Stimulated activated CD4-positive, alpha-beta T cell treated with anti-CD3 and anti-CD28 coated beads, TNF-alpha, amount 100 ng/mL, for 24 hours (primary cell): ENCODE measurements around the gene RPS21.
"Not testable (repeated sequence)": the region's sequence is repeated elsewhere in the genome, so short reads cannot be mapped to it uniquely, and the experiment has no call there.

Experiments
- DNase-seq, 3 experiments: peaks; one replicate each; pipeline ENCODE4 v3.0.0-alpha.2; 2020; ENCODE audit warnings: low read depth in 3 of 3

Gene RPS21

DNA sequence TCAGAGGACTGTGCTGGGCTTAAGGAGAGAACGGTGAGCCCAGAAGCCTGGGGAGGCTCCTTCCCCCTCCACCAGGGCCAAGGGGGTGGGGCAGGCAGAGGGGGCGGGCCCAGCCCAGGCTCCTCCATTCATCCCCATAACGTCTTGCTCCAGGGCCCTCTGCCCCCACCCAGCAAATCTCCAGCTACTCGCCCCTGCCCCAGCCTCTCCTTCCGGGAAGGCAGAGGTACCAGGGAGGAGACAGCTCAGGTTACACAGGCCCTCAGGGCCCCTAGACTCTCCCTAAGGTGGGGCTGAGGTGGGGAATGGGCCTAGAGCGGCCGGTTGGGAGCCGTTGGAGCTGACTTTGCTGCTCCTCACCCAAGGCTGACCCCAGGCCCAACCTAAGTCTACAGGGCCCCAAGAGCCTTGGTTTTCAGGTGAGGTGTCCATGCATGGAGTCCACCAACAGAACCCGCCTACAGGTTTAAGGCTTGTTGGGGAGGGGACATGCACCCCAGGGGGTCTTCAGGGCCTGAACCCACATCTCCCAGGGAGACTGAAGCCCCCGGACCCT, 21.0 kb upstream of the RPS21 start:
- DNase-seq: no peak

DNA sequence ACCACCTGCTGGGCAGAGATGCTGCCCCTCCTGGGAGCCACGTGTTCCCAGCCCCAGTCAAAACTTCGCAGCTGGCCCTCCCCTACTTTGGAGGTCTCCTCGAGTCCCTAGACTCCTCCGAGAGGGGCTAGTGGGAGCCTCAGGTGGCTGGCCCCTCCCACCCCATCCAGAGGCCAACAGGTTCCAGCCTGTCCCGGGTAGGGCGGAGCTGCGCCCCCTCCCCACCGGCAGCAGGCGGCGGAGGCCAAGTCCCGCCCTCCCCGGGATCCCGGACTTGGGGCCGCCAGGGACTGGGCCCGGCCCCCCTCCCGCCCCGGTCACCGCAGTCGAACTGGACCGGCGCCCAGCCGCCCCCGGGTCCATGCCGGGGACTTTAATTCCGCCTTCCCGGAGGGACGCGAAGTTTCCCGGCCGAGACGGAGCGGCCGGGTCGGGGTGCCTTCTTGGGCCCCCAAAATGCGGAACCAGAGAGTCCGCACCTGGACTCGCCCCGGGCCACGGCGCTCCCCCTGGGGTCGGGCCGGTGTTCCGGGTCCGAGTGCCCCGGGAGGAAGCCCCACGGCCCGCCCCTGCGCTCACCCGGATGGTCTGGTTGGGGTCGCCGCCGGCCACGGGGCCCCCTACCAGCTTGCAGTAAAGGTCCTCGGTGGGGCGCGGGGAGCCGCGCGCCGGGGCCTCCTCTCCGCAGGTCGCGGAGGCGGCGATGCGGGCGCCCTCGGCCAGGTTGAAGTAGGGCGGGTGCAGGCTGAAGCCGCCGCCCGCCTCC, 20.4 kb upstream of the RPS21 start:
- DNase-seq: no peak

DNA sequence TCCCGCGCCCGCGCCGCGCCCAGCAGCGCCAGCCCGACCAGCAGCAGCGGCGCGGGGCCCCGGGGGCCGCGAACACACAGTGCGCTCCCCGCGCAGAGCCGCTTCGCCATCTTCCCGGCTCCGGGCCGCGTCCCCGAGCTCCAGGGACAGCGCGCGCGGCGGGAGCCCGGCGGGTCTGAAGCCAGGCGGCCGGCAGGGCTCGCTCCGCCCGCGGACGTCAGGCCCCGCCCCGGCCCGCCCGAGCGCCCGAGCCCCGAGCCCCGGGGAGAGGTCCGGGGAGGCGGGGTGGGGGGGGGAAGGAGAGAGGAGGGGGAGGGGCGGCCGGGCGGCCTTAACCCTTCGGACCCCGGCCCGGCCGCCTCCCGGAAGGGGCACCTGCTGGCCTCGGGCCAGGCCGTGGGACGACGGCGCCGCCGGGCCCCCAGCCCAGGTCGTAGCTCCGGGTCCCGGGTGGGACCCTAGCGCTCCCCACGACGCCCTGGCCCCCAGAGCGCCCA, 19.7 kb upstream of the RPS21 start, which contains the start of gene LAMA5:
Gene LAMA5 (minus strand): TSS at position 177 of the 497 bp plus-strand sequence. CDS start 67 bp downstream, at position 110.
- DNase-seq: no peak

DNA sequence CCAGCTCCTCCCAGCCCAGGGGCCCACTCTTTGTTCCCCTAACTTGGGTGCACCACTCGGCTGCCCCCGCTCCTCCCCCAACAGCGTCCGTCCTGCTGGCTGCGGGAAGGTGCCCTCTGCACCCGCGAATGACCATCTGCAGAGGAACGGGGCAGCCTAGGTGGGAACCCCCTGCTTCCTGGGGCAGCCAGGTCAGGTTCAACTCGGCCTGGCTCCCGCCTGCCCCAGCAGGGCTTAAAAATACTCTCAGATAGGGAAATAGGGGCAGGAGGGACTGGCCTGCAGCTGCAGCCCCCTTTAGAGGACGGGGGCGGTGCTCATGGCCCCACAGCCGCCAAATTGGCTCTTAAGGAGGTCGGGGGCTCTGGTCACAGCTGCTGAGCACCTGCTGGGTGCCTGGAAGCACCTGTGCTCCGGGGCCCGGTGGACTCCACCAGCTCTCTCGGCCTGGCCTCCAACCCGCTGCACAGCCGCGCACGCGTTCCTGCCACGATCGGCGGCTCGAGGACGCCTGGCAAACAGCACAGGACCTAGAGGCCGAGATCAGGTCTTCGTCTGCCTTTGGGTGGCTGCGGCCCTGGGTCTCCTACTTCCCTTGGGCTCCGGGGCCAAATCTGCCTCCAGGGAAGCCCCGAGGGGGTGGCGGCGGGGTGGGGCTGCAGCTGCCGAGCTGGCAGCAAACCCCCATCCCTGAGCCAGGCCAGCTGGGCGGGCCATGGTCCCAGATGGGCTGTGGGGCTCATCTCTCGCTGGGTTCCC, 19.1 kb upstream of the RPS21 start:
- no peak for DNase-seq

DNA sequence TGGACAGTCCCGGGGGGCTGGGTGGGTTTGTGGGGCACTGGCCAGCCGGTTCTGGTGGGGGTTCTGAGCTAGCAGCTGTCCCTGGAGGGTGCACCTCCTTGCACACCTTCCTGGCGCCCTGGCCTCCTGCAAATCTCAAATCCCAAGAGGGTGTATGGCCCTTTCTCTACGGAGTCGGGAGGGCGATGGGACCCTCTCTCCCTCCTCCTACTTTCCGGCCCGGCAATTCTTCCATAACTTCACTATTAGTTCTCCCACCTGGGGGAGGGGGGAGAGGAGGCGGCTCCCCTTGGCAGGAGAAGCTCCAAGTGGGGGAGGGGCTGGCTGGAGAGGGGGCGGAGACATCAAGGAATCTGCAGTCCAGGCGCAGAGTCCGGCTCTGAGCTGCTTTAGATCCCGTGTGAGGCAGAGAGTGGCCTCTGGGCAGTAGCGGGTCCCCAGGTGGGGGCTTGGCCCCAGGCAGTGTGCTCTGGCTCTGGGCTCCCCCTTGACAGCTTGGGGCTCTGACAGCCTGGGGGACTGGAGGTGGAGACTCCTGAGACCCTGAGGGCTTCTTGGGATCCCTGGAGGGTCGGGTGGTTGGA, 18.4 kb upstream of the RPS21 start:
- DNase-seq: no peak

DNA sequence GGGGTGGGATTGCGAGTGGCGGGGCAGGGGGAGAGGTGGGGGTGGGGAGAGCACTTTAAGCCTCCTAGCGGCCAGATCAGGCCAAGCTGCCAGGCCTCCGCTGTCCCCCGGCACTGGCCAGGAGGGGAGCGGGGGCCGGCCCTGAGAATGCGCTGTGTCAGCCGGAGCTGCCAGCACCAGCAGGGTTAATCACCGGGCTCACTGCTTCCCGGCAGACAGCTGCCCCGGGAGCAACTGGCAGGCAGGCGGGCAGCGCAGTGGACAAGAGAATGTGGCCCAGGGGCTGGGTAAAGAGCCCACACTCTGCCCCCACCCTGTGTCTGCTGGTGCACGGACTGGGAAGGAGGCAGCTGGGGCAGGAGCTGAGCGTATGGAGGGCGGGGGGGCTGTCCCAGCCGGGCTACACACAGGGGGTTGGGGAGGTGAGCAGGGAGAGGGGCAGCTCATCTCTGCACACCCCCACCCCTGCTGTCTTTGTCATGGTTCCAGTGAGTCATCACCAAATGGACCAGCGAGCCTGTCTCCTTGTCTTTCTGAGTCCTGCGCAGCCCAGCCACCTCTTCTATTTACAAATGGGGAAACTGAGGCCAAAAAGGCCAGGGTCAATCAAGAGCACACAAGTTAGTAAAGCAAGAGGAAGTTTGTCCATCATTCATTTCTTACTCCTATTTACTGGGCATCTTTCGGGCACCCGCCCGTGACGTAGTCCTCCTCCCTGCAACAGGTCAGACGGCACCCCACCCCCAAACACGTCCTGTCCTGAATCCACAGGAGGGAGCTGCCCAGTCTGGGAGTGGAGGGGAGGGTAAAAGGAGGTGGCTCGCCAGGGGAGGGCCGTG, 17.7 kb upstream of the RPS21 start:
- DNase-seq: no peak

DNA sequence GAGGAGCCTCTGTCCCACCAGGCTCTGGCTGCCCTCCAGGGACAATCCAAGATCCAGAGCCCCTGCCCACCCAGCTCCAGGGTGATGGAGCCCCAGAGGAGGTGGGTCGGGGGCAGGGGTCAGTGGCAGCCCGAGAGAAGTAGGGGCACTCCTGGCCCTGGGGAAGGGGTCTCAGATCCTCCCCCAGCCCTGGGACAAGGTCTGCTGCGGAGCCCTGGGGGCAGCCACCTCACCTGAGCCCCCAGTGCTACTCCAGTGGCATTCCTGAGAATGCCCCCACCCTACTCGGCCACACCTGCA, 17.1 kb upstream of the RPS21 start:
- no peak for DNase-seq

DNA sequence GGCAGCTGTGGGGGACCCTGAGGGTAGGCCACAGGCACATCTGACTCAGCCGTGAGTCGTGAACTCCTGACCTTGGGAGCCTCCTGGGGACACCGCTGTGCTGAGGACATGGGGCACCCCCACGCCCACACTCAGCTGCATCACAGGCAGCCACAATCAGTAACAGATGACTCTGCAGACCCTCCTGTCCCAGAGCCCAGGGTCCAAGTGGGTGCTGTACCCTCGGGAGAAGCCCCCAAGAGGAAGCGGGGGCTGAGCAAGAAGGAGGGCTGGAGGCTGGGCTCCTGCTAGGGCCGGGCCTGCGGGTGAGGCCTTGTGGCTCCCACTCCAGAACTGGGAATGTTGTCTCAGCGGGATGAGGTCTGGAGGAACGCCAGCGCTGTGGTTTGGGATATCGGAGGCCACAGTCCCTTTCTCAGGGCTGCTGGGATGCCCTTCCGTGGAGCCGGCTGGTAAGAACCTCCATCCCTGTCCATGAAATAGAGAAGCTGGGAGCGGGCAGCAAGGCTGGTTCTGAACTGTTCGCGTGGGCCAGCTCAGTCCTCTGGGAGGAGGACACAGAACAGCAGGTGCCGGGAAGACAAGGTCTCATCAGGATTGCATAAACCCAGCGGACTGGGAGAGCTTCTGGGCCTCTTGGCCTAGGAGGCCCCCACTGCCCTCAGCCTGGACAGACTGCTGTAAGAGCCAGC, 16.6 kb upstream of the RPS21 start:
- peak in 1 of 3 experiments; percentile 47 for DNase-seq

DNA sequence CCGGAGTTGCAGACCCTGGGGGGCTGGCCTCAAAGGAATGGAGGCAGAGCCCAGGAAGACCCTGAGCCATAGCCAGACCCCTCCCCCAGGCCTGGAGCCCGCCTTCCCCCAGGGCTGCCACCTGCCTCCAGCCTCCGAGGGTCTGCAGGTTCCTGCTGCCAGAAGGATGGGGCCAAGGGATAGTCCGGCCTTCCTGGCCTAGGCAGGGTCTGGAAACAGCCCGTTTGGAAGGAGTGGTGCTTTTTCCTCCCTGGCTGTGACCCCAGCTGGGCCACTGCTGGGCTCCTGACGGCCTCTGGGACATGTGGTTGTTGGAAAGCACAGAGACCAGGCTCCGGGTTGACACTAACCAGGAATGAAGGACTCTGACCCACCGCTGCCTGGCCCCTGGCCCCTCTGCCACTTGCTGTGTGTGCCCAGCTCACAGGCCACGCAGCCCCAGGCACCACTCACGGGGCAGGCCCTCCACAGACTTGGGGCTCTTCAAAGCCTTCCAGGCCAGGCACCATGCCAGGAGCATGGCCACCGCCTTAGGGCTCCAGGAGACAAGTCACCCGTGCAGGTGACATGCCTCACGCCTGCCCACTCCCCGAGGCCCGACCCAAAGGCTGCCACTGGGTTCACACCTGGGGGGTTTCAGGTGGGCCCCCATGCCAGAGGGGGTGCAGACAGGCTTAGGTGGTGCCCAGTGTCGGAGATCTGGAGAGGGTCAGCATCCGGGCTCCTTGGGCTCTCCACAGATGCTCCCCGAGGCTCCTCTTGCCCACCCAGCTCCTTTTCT, 15.9 kb upstream of the RPS21 start:
- DNase-seq: no peak

DNA sequence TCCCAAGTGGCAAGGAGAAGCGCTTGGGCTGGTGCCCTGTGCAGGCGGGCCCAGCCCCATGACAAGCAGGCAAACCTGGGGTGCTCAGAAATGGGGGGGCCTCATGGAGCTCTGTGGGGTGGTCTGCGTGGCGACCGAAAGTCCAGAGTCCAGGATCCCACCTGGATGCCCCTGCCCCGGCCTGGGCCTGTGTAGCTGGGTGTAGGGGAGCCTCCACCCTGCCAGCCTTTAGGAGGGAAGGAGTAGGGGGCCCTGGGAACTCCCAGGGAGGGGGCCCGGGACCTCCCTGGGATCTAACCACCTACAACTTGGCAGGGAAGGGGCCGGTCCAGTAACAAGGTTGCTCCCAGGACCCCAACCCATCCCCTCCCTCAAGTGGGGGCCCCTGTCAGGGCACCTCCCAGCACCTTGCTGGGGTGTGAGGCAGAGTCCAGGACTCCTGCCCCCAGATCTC, 15.3 kb upstream of the RPS21 start:
- DNase-seq: no peak

DNA sequence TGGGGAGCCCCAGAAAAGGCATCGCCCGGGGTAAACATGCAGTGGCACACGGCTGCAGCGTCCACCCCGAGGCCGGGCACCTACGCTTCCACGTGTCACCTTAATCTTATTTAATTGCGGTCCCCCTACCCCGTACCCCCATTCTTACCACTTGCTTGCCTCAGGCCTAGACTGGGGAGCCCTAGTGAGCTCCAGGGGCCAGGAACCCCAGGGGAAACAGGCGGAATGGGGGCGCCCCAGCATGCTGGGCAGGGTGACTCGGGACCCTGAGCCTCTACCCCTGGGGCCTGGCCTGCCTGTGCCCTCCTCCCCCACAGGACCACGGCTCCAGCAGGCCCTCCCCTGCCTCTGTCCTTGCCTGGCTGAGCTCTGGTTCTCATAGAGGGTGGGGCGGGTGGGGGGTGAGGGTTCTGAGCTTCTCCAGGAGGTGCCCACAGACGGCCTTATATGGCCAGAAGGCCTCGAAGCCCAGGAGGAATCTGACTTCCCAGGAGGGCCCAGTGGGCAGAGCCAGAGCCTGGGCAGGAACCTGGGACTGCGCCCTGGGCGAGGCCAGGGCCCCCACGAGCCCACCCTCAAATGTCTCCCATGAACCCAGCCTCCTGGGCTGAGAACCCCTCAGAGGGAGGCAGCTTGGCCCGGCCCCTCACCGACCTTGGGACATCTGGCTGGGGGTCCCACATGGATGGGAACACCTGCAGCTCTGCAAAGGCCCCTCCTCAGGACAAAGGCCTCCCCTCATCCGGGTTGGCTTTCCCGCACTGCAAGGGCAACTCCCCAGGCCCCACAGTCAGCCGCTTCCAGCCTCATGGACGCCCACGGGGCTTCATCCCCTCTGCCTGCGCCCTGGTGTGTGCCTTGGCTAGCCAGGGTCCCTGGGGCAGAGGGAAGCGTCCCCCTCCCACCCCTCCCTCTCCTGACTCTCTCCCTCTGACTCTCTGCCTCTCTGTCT, 14.6 kb upstream of the RPS21 start:
- DNase-seq: no peak

DNA sequence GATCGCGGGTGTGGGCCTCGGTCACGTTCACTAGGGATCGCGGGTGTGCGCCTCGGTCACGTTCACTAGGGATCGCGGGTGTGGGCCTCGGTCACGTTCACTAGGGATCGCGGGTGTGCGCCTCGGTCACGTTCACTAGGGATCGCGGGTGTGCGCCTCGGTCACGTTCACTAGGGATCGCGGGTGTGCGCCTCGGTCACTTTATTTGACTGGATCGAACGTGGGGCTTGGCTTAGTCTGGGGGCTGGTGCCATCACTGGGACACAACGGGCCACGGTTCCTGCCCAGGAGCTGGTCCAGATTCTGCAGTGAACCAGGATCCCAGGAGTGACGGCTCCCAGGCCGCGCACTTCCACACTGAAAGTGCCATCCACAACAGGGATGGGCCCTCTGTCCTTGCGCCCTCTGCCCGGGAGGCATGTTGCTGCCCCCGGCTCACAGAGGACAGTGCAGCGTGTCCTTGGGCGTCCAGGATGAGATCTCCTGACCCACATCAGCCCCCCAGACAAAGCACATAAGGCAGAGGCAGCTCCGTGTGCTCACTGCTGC, 13.2 kb upstream of the RPS21 start:
- DNase-seq: not testable (repeated sequence)

DNA sequence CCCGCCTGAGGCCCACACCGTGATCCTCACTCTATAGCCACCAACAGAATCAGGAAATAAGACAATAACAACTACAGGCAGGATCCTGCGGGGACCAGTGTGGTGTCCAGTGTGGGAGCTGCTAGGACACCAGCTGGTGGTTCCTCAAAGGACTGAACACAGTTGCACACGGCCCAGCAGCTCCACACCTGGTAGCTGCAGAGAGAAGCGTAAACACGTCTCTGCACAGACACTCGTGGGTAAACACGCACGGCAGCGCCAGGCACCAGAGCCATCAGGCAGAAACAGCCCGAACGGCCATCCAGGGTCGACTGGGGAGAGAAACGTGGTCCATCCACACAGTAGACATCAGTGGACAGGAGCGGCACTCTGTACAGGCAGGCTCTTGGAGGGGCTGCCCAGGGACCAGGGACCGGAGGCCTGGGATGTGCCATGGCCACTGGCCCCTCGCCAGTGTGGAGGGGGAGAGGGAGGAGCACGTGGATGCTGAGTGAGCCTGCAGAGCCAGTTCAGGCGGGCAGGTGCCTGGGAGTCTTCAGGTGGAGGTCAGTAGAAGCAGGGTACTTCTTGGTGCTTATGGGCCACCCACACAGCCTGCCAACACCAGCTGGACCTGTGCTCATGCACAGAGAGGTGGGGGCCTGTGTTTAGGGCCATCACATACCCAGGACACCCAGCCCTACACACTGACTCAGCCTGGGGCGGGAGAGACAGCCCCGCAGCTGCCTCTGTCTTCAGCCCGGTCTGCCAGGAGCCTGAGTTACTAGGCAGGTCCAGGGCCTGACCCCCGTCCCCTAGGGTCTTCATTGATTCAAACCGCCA, 12.4 kb upstream of the RPS21 start:
- DNase-seq: no peak

DNA sequence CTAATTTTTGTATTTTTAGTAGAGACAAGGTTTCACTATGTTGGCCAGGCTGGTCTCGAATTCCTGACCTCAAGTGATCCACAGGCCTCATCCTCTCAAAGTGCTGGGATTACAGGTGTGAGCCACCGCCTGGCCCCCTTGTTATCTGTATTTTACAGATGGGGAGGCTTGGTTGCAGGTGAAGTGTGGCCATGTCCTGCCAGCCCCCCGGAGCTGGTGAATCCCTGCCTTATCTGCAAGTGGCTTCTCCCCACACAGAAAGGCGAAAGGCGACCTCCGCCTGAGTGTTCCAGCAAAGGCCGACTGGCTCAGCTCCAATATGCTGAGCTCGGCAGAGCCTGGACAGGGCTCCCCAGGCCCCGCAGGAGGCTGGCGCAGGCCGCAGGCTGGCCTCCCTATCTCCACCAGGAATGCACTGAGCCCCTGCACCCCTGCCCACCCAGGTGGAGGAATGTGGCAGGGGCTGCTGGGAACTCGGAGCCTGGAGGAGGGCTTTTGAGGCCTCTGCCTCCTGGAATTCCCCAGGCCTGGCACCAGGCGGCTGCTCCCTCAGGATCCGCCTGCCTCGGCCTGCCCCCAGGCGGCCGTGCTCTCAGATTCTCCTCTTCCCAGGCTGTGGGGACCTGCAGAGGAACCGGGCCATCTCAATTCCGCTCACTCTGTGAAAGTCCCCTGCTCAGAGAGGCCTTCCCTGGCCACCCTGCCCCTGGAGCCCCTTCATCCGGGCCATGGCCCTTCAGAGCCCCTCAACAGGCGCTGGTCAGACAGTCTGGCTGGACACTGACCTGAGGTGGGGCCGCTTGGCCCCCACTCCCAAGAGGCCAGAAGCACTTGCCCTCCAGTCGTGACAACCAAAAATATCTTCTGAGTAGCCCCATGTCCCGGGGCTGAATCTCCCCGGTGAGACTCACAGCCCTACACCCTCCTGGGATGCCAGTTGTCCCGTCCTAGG, 10.5 kb upstream of the RPS21 start:
- no peak for DNase-seq

DNA sequence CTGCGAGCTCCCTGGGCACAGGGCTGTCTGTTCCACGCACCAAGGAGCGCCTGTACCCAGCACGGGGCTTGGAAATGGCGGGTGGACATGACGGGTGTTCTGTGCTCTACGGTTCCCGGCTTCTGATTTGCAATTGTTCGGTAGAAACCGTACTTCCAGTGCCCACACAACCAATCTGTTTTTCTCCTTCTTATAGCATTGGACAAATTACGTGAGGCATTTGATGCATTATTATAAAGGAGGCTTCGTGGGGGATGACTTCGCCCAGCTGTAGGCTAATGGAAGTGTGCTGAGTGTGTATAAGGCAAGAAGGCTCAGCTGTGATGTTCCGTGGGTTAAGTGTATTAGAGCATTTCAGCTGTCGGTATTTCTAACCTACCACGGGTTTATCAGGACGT, 9.8 kb upstream of the RPS21 start:
- no peak for DNase-seq

DNA sequence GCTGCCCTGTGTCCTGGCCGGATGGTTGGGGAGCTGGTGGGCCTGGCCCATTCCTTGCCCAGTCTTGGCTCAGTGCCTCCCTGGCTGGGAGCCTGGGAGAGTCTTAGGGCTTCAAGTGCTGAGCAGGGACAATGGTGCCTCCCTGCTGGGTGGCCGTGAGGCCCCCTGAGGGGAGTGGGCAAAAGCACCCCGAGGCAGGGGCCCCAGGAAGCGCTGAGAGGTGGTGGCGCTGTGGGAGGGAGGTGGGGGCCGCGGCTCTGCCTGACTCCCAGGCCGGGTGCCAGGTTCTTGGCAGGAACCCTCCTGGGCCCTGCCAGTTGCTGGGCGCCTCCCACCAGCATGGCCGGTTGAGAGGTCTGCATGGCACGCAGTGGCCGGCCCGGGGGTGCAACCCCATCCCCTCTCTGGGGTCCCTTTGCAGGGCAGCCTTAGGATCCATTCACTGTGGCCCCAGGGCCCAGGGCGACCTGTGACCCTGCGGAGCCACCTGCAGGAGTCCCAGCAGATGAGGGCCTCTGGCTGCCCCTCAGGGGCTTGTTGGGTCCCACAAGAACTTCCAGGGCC, 9.2 kb upstream of the RPS21 start:
- no peak for DNase-seq
